ENCODE results near the gene USP7. TPM values are rescaled to one million over a fixed set of nuclear protein-coding genes. Genes with fewer than 3 reads are reported as not detected.

USP7 gene
- polyA plus RNA-seq, 3 donors from 2014 or later = 4.4 to 11.9 (median 10.2) TPM

- peak overlapping the region in 4 of 5 donors; percentile 36 to 54 (median 45) for H3K4me3 Mint-ChIP-seq
These were observed 7.9 kb downstream of the USP7 start for GRCh38 chr16:8955828-8956227.

GRCh38 chr16:8953064-8953463, 10.6 kb downstream of the USP7 start:
- Mint-ChIP-seq H3K4me3 (peak overlapping the region; percentile 33 to 49 (median 38)), H3K4me1 (peaks cover 86 to 93% of the 10 kb centered on the region in 2 donors), H3K36me3 (no peaks in the 10 kb centered on the region), H3K27me3 (ENCODE audit: low read depth in 3 of 3) (peaks cover 0 to 12% (median 4%) of the 10 kb centered on the region in 3 donors), H3K27ac (peak overlapping the region in 2 of 6 donors; percentile 24 to 77), H3K9me3 (no peaks in the 10 kb centered on the region)
- DNase-seq = no peak

More at GRCh38 chr16:8955828-8956227, 7.9 kb downstream of the USP7 start:
- peak overlapping the region in 2 of 6 donors; percentile 51 to 55 for H3K27ac Mint-ChIP-seq
- peaks cover 88 to 93% of the 10 kb centered on the region in 2 donors for H3K4me1 Mint-ChIP-seq
- H3K36me3 Mint-ChIP-seq = no peaks in the 10 kb centered on the region
- H3K9me3 Mint-ChIP-seq = no peaks in the 10 kb centered on the region
- peaks cover 0 to 3% (median 0%) of the 10 kb centered on the region in 3 donors for H3K27me3 Mint-ChIP-seq (ENCODE audit: low read depth in 3 of 3)
- no peak for DNase-seq

GRCh38 chr16:8952281-8952751, 11.4 kb downstream of the USP7 start:
- Mint-ChIP-seq H3K9me3 (no peaks in the 10 kb centered on the region), H3K4me1 (peaks cover 86 to 93% of the 10 kb centered on the region in 2 donors), H3K36me3 (no peaks in the 10 kb centered on the region), H3K4me3 (peak overlapping the region in 3 of 5 donors; percentile 29 to 66 (median 63)), H3K27me3 (ENCODE audit: low read depth in 3 of 3) (peaks cover 0 to 13% (median 4%) of the 10 kb centered on the region in 3 donors), H3K27ac (no peak overlapping the region)
- DNase-seq = no peak

GRCh38 chr16:8951447-8952280, 12.0 kb downstream of the USP7 start:
- Mint-ChIP-seq H3K4me3 (peak overlapping the region; percentile 17 to 69 (median 66)), H3K36me3 (no peaks in the 10 kb centered on the region), H3K27me3 (ENCODE audit: low read depth in 3 of 3) (peaks cover 0 to 13% (median 4%) of the 10 kb centered on the region in 3 donors), H3K9me3 (no peaks in the 10 kb centered on the region), H3K4me1 (peaks cover 85 to 93% of the 10 kb centered on the region in 2 donors), H3K27ac (peak overlapping the region; percentile 29 to 71 (median 52))
- DNase-seq = no peak

- Mint-ChIP-seq H3K4me3 (peak overlapping the region in 4 of 5 donors; percentile 7 to 68 (median 37)), H3K27me3 (ENCODE audit: low read depth in 3 of 3) (peaks cover 0 to 13% (median 7%) of the 10 kb centered on the region in 3 donors), H3K36me3 (no peaks in the 10 kb centered on the region), H3K27ac (peak overlapping the region in 1 of 6 donors; percentile 28), H3K4me1 (peaks cover 85 to 93% of the 10 kb centered on the region in 2 donors), H3K9me3 (no peaks in the 10 kb centered on the region)
- no peak for DNase-seq
These were observed 13.1 kb downstream of the USP7 start for GRCh38 chr16:8950580-8951077.

GRCh38 chr16:8949536-8950418, 13.9 kb downstream of the USP7 start:
- Mint-ChIP-seq H3K4me1 (peaks cover 89 to 95% of the 10 kb centered on the region in 2 donors), H3K4me3 (peak overlapping the region; percentile 40 to 70 (median 68)), H3K27me3 (ENCODE audit: low read depth in 3 of 3) (peaks cover 0 to 13% (median 7%) of the 10 kb centered on the region in 3 donors), H3K36me3 (no peaks in the 10 kb centered on the region), H3K9me3 (no peaks in the 10 kb centered on the region), H3K27ac (peak overlapping the region in 4 of 6 donors; percentile 21 to 63 (median 37))
- no peak for DNase-seq

- peak overlapping the region in 4 of 6 donors; percentile 16 to 63 (median 34) for H3K27ac Mint-ChIP-seq
- no peak for DNase-seq
- no peaks in the 10 kb centered on the region for H3K36me3 Mint-ChIP-seq
- H3K4me1 Mint-ChIP-seq = peaks cover 92 to 97% of the 10 kb centered on the region in 2 donors
- peak overlapping the region; percentile 40 to 70 (median 55) for H3K4me3 Mint-ChIP-seq
- no peaks in the 10 kb centered on the region for H3K9me3 Mint-ChIP-seq
- H3K27me3 Mint-ChIP-seq (ENCODE audit: low read depth in 3 of 3) = peaks cover 0 to 14% (median 7%) of the 10 kb centered on the region in 3 donors
These were observed 14.9 kb downstream of the USP7 start for GRCh38 chr16:8948831-8949230.

- no peaks in the 10 kb centered on the region for H3K9me3 Mint-ChIP-seq
- no peaks in the 10 kb centered on the region for H3K36me3 Mint-ChIP-seq
- peak overlapping the region; percentile 41 to 70 (median 55) for H3K4me3 Mint-ChIP-seq
- DNase-seq = no peak
- H3K4me1 Mint-ChIP-seq = peaks cover 97 to 100% of the 10 kb centered on the region in 2 donors
- H3K27me3 Mint-ChIP-seq (ENCODE audit: low read depth in 3 of 3) = peaks cover 0 to 14% (median 7%) of the 10 kb centered on the region in 3 donors
- peak overlapping the region in 3 of 6 donors; percentile 13 to 73 (median 45) for H3K27ac Mint-ChIP-seq
These were observed 15.6 kb downstream of the USP7 start for GRCh38 chr16:8948069-8948593.

GRCh38 chr16:8946544-8946943, 17.2 kb downstream of the USP7 start:
- DNase-seq = no peak
- peaks cover 97 to 100% of the 10 kb centered on the region in 2 donors for H3K4me1 Mint-ChIP-seq
- peaks cover 0 to 11% (median 7%) of the 10 kb centered on the region in 3 donors for H3K27me3 Mint-ChIP-seq (ENCODE audit: low read depth in 3 of 3)
- peak overlapping the region in 1 of 6 donors; percentile 5 for H3K27ac Mint-ChIP-seq
- H3K9me3 Mint-ChIP-seq = no peaks in the 10 kb centered on the region
- H3K4me3 Mint-ChIP-seq = peak overlapping the region in 3 of 5 donors; percentile 13 to 48 (median 35)
- no peaks in the 10 kb centered on the region for H3K36me3 Mint-ChIP-seq

GRCh38 chr16:8945626-8946296, 17.9 kb downstream of the USP7 start:
- DNase-seq = no peak
- H3K4me1 Mint-ChIP-seq = peaks cover 97 to 100% of the 10 kb centered on the region in 2 donors
- no peaks in the 10 kb centered on the region for H3K9me3 Mint-ChIP-seq
- no peak overlapping the region for H3K27ac Mint-ChIP-seq
- peak overlapping the region; percentile 33 to 69 (median 41) for H3K4me3 Mint-ChIP-seq
- H3K36me3 Mint-ChIP-seq = no peaks in the 10 kb centered on the region
- peaks cover 0 to 15% (median 7%) of the 10 kb centered on the region in 3 donors for H3K27me3 Mint-ChIP-seq (ENCODE audit: low read depth in 3 of 3)

- Mint-ChIP-seq H3K27me3 (ENCODE audit: low read depth in 3 of 3) (peaks cover 0 to 13% (median 4%) of the 10 kb centered on the region in 3 donors), H3K9me3 (no peaks in the 10 kb centered on the region), H3K4me1 (peaks cover 99 to 100% of the 10 kb centered on the region in 2 donors), H3K27ac (peak overlapping the region; percentile 52 to 77 (median 70)), H3K36me3 (no peaks in the 10 kb centered on the region), H3K4me3 (peak overlapping the region; percentile 64 to 86 (median 74))
- DNase-seq = peak in 1 of 3 donors; percentile 14
These were observed 19.5 kb downstream of the USP7 start for GRCh38 chr16:8943966-8944759.

Data from immature natural killer cell (primary cell).